OCI-LY1 (cell line): ENCODE results near the gene SLC9A9.
A peak's percentile ranks its signal among the peaks of the same experiment; 100 is the strongest.

Experiments
- CTCF ChIP-seq: fragments of 200-600 bp; sonication (generic), shearing (Covaris generic); IDR thresholded peaks from 2 replicates; pipeline ENCODE4 v1.5.1; 2017; ENCODE audit warnings: mild to moderate bottlenecking, antibody characterized with exemption, low read length, moderate library complexity, mixed read lengths
- EZH2 ChIP-seq: fragments of 200-600 bp; sonication (generic), shearing (Covaris generic); IDR thresholded peaks from 2 replicates; pipeline ENCODE4 v1.8.0; 2017; ENCODE audit warnings: borderline replicate concordance, mixed run types, mild to moderate bottlenecking, antibody characterized with exemption, low read length, moderate library complexity, mixed read lengths

GRCh38 chr3:143775459-143775858, 72.8 kb downstream of the SLC9A9 start:
- TF ChIP-seq EZH2 (no peak), CTCF (peak; percentile 70)
